Measurements from ENCODE around the gene UHMK1. TPM values are rescaled to one million over a fixed set of nuclear protein-coding genes. Genes with fewer than 3 reads are reported as not detected.
"Not testable (repeated sequence)": the region's sequence is repeated elsewhere in the genome, so short reads cannot be mapped to it uniquely, and the experiment has no call there.

Gene UHMK1
- total RNA-seq, 1 donor from 2014 or later = 48.4 TPM

DNA sequence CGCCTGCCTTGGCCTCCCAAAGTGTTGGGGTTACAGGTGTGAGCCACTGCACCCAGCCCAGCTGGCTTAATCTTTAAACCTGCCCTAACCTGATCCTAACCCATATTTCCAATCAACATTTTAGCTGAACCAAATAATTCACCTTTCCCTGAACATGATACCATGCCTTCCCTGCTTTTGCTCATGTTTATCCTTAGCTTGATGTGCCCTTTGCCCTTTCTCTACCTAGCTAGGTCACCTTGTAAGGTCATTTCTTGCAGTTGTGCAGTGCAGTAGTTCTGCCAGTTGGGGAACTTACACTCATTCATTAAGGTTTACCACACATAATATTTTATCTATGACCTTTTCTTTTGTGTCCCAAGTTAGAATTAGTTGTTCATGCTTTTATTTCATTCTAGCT lies 69.3 kb downstream of the UHMK1 start:
- no peak for DNase-seq

DNA sequence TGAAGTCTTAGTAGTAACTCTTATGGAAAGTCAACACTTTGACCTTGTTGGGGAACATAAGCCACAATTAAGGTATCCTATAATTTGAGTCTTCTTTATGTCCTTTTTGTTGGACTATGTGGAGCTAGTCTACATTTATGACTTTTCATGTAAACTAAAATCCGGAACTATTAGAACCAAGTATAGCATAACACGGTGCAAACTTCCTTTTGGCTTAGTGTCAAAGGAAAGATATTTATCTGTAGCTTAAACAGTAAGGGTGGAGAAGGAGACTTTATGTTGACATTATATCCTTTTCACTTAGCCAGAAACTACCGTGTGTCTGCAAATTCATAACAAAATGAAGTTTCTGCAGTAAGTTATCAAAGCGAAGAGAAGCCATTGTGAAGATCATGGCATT lies 71.2 kb downstream of the UHMK1 start:
- DNase-seq = no peak

DNA sequence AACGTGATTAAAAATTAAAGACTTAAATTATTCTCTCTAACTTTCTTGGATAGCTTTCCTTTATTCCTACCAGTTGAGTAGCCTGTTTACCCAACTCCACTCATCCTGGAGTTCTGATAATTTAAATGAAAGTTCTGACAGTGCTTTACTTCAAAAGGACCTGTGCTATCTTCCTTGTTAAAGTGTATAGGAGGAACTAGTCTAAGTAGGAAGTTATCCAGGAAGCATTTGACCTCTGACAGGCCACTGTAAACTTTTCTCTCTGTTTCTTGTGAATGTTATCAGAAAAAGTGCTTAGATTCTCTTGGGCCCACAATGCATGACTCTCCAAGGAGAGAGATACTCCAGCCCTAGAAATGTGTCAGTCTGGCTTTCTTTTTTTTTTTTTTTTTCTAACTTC lies 73.1 kb downstream of the UHMK1 start:
- no peak for DNase-seq

DNA sequence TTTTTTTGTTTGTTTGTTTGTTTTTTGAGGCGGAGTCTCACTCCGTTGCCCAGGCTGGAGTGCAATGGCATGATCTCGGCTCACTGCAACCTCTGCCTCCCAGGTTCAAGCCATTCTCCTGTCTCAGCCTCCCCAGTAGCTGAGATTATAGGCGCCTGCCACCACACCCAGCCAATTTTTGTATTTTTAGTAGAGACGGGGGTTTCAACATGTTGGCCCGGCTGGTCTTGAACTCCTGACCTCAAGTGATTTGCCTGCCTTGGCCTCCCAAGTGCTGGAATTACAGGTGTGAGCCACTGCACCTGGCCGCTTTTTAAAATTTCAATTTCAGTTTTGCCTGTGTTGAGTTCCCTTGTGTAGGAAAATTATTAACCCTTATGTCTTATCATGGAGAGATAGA lies 73.5 kb downstream of the UHMK1 start:
- not testable (repeated sequence) for DNase-seq

DNA sequence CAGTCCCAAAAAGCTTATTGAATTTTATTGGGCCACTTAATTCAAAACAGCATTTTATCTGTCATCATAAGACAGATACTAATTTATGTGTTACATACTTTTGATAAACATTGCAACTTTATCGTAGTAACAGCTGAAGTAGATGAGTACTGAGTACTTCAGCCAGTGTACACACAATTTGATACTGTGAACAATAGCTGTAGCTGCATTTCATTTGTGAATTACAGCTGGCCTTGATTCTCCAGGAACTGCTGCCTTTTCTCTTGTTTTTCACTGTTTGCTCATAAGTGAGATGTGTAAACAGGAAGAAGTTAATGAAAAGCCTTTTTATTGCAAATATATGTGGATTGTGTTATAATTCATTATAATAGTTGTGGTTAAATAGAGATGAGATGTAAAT lies 74.1 kb downstream of the UHMK1 start:
- no peak for DNase-seq

DNA sequence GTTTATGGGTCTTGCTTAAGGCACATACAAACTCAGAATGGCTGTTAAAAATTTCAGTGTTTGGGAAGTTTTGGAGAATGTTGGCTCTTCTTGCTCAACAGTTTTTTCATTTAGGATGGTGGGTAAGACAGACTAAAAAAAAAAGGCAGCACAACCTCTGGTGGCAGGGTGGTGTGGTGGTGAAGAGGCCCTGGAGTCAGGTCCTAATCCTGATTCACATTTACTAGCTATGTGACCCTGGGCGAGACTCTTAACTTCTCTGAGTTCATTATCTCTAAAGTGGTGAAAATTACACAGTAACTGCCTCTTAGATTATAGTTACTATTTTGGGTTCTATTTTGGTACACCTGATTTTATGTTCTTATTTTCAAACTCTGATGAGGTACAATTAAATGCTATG lies 75.5 kb downstream of the UHMK1 start:
- DNase-seq = no peak

DNA sequence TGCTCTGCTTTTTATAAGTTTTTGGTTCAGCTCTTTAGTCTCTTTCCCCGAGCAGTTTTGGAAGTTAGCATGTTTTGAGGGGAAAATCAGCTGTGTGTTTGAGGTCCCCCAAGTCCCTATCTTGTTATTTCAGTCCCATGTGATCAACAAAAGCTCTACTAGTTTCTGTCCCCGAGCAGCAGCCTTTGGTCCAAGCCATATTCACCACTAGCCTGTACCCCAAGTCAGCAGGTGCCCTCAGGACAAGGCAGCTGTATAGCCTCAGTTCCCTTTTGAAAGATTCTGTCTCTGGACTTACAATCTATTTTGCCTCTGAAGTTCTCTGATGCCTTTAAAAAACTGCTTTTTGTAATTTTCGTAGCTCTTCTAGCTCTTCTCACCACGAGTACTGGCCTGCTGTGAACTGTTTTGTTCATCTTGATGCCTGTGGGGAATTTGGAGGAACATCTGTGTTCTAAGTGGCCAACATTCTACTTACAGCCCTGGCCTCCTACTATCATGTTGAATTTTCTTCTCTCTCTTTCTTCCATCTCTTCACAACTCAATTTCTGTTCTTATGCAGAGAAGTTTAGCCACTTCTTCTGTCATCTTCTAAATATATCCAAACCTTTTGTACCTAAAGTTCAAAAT lies 80.6 kb downstream of the UHMK1 start:
- no peak for DNase-seq

DNA sequence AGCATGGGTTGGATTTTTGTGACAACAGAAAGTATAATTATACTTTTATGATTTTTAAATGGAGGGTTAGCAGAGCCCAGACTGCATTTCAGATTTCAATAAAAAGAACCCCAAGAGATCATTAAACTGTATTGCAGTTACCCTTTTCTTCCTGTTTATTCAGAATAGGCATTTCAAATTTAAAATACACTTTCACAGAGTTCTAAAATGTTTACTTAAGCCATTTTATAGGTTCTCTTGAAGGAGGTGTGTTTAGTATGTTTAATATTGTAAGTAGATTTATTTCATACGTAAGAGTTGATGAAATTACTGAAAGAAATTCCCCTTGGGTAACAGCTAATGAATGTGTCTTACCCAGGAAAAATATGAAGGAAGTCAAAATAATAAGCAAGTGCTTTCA lies 81.3 kb downstream of the UHMK1 start:
- DNase-seq = no peak

Small RNA genes lying within 50 kb of the gene (small RNA-seq; reads per million reads assigned to genes)
- not detected for gene UQCRBP2

Other genes starting within 250 kb of the UHMK1 start
- not detected for gene SPATA46, start 121.0 kb upstream of the UHMK1 start, total RNA-seq
- 1.1 TPM for gene C1orf226, start 116.1 kb upstream of the UHMK1 start, total RNA-seq
- not detected for gene SH2D1B, start 85.7 kb upstream of the UHMK1 start, total RNA-seq
- gene UAP1, start 63.9 kb downstream of the UHMK1 start, total RNA-seq = 45.7 TPM
- 7.5 TPM for gene DDR2, start 134.6 kb downstream of the UHMK1 start, total RNA-seq